Measurements from ENCODE around the gene VSTM4.

VSTM4 gene

DNA sequence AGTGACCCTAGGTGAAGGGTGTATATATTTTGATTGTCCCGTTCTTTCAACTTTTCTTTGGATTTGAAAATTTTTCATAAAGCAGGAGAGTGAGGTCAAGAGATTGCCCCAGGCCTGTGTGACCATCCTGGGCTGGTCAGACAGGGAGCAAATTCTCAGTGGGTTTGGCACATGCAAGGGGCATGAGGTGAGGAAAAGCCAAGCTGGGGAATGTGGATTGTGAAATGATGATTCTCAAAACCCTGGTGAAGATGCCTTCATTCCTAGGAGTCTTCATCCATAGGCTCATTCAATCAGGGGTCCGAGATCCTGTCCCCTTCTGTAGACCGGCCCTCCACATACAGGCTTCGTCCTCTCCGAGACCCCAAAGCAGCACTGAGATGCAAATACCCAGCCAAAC, 45.5 kb upstream of the VSTM4 start:
- TF ChIP-seq, protein P1, sequence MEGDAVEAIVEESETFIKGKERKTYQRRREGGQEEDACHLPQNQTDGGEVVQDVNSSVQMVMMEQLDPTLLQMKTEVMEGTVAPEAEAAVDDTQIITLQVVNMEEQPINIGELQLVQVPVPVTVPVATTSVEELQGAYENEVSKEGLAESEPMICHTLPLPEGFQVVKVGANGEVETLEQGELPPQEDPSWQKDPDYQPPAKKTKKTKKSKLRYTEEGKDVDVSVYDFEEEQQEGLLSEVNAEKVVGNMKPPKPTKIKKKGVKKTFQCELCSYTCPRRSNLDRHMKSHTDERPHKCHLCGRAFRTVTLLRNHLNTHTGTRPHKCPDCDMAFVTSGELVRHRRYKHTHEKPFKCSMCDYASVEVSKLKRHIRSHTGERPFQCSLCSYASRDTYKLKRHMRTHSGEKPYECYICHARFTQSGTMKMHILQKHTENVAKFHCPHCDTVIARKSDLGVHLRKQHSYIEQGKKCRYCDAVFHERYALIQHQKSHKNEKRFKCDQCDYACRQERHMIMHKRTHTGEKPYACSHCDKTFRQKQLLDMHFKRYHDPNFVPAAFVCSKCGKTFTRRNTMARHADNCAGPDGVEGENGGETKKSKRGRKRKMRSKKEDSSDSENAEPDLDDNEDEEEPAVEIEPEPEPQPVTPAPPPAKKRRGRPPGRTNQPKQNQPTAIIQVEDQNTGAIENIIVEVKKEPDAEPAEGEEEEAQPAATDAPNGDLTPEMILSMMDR (IDR thresholded peaks at IDR 0.05; ENCODE audit: insufficient read depth, low read depth, low read length, missing control alignments), result no peak
- no peak for DNase-seq (ENCODE audit: low read depth)
- H3K4me3 ChIP-seq (ENCODE audit: low read length), result no peak overlapping the region

DNA sequence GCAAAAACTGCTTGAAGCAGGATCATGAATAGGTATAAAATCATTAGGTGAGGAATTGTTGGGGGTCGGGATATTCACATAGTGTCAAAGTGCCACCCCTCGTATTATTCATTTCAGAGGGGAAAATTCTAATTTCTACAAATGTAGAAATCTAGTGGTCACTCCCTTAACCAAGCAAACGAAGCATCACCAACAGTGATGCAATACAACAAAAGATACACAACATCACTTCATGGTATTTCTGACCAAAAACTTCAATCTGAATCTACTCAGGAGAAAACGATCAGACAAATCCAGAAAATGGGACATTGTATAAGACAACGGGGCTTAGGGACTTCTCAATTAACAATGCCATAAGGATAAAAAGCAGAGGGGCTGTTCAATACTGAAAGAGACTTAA, 44.8 kb upstream of the VSTM4 start:
- H3K4me3 ChIP-seq (ENCODE audit: low read length), result no peak overlapping the region
- DNase-seq (ENCODE audit: low read depth), result no peak
- TF ChIP-seq, protein P1 (IDR thresholded peaks at IDR 0.05; ENCODE audit: insufficient read depth, low read depth, low read length, missing control alignments), result no peak

DNA sequence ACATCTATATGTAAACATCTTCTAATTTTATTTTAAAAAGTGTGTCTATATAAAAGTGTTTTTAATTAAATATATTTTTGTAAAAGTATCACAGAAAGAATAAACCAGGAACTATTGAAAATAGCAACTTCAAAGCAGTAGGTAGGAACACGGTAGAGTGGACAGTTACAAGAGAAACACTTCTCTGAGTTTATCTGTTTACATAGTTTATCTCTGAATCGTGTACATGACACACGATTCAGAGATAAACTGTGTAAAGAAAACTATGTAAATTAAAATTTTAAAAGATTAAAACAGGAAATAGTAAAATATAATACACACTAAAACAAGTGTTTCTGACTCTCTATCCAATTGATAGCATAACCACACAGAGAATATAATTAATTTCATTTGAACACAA, 43.6 kb upstream of the VSTM4 start:
- DNase-seq (ENCODE audit: low read depth), result no peak
- TF ChIP-seq, protein P1 (IDR thresholded peaks at IDR 0.05; ENCODE audit: insufficient read depth, low read depth, low read length, missing control alignments), result no peak

DNA sequence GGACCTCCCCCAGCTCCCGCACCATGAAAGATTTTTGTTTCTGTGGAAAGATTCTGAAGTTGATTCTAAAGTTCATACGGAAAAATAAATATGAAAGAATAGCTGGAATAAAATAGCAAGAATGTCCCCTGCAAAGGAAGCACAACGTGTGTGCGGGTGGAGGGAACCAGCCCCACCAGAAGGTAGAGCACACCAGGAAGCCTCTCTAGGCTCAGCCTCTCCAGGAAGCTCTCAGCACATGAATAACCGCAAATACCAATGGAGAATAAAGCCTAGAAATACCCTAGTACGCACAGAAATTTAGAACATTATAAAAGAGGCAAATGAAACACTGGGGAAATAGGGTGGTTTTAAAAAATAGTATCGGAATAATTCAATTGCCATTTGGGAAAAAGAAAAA, 43.1 kb upstream of the VSTM4 start:
- TF ChIP-seq, protein P1 (IDR thresholded peaks at IDR 0.05; ENCODE audit: insufficient read depth, low read depth, low read length, missing control alignments), result no peak
- no peak for DNase-seq (ENCODE audit: low read depth)
- no peak overlapping the region for H3K4me3 ChIP-seq (ENCODE audit: low read length)

More for the DNA sequence above, 43.6 kb upstream of the VSTM4 start:
- H3K4me3 ChIP-seq (ENCODE audit: low read length), result no peak overlapping the region

DNA sequence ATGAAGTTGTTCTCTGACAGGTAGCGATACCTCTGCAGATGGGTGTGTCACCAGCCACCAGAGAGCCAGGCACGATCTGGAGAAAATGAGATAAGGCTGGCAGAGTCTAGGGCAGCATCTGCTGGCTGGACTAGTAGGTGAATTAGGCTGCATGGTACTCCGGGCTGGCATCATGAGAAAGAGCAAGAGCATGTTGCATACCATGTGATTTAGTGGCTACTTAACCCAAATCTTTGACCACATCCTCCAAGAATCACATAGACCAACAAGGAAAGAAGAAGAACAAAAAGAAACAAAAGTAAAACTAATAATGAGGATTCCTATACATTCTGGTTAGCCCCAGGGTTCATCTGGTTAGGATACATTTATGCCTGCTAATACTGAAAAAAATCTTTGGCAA, 41.9 kb upstream of the VSTM4 start:
- no peak for DNase-seq (ENCODE audit: low read depth)
- TF ChIP-seq, protein P1 (IDR thresholded peaks at IDR 0.05; ENCODE audit: insufficient read depth, low read depth, low read length, missing control alignments), result no peak
- H3K4me3 ChIP-seq (ENCODE audit: low read length), result no peak overlapping the region

DNA sequence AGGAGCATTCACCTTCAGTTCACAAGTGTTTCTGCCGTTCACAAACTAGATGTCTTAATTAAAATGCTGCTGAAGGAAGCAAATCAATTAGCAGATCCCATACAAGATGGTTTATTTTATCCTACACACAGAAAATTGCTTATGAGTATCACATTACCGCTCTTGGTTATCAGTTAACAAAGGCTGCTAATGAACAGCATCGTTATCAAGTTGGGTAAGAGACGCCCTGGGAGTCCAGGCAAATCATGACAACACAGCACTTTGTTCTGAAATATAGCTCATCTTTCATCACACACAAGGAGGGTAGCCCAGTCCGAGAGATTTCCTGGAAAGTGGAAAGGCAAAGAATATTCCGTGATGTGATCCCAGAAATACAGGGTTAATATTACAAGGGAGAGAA, 39.3 kb upstream of the VSTM4 start:
- DNase-seq (ENCODE audit: low read depth), result no peak
- TF ChIP-seq, protein P1 (IDR thresholded peaks at IDR 0.05; ENCODE audit: insufficient read depth, low read depth, low read length, missing control alignments), result no peak
- no peak overlapping the region for H3K4me3 ChIP-seq (ENCODE audit: low read length)

DNA sequence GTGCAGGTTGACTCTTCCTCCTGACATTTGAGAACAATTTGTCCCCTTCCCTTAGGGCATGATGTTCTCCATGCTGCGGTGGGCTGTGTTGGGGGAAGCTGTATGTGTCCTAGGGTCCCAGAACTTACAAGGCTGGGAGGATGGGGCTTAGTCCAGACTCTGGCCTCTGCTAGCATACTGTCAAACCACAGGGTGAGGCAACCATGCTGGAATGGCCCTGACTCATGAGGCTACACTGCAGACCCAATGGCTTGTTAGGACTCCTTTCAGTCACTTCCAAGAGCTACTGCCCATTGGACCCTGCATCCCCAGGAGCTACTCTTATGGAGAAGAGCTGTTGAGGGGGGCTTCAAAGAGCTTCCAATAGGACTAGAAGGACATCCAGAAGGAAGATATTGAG, 38.6 kb upstream of the VSTM4 start:
- H3K4me3 ChIP-seq (ENCODE audit: low read length), result no peak overlapping the region
- TF ChIP-seq, protein P1 (IDR thresholded peaks at IDR 0.05; ENCODE audit: insufficient read depth, low read depth, low read length, missing control alignments), result no peak
- DNase-seq (ENCODE audit: low read depth), result no peak
